ENCODE data around the gene EFS.

DNA sequence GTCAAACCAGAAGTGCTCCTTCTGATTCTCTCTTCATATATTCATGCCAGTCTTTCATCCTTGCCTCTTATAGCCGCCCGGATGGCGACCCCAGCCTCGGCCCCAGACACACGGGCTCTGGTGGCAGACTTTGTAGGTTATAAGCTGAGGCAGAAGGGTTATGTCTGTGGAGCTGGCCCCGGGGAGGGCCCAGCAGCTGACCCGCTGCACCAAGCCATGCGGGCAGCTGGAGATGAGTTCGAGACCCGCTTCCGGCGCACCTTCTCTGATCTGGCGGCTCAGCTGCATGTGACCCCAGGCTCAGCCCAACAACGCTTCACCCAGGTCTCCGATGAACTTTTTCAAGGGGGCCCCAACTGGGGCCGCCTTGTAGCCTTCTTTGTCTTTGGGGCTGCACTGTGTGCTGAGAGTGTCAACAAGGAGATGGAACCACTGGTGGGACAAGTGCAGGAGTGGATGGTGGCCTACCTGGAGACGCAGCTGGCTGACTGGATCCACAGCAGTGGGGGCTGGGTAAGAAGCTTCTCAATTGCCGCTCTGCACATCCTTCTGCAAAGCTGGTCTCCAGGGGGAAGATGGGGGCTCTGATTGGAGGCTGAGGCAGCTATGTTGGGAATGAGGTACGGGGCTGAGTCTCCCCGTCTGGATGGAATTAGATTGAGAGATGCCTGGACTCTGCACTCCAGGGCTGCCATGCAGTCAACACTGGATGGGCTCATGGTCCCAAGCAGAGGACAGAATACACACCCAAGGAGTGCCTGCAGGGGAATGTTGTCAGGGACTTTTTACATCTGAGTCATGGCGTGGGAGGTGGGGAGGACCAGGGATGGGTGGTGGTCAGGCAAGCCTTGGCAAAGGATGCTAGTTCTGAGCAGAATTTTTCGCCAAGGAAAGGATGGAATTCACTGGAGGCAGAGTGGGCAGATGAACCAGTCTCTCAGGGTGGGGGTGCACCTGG is 57.0 kb downstream of the EFS start:
- TF ChIP-seq CTCF (conservative IDR thresholded peaks at IDR 0.05; ENCODE audit: low read depth, low read length): no peak
- no peak for TF ChIP-seq EZH2 (IDR thresholded peaks at IDR 0.05; ENCODE audit: low read length, unreplicated experiment)
